Smooth muscle cell (in vitro differentiated cells): ENCODE measurements around the gene KLHDC4. TPM values are rescaled to one million over a fixed set of nuclear protein-coding genes. Genes with fewer than 3 reads are reported as not detected.

Source experiments
- DNase-seq: peaks from one replicate; lab custom pipeline; 2025; ENCODE audit not compliant: unreplicated experiment; lab: John Stamatoyannopoulos, UW
- H2AFZ ChIP-seq: fragments of 200-600 bp; sonication (generic); 2 replicates; pipeline ENCODE4 v1.6.0; 2016; ENCODE audit warnings: antibody characterized with exemption, low read depth, mild to moderate bottlenecking
- H3F3A ChIP-seq: fragments of 200-600 bp; sonication (generic); 2 replicates; pipeline ENCODE4 v1.6.0; 2017; ENCODE audit warnings: antibody characterized with exemption, low read depth
- H3K27ac ChIP-seq: fragments of 200-600 bp; sonication (generic); 2 replicates; pipeline ENCODE4 v1.5.1; 2016; ENCODE audit warnings: low read depth, mild to moderate bottlenecking
- H3K27me3 ChIP-seq: fragments of 200-600 bp; sonication (generic); 2 replicates; pipeline ENCODE4 v1.6.1; 2016; ENCODE audit warnings: low read depth, mild to moderate bottlenecking
- H3K36me3 ChIP-seq: fragments of 200-600 bp; sonication (generic); 2 replicates; pipeline ENCODE4 v1.5.1; 2016; ENCODE audit warnings: low read depth
- H3K4me1 ChIP-seq: fragments of 200-600 bp; sonication (generic); 2 replicates; pipeline ENCODE4 v1.5.1; 2016; ENCODE audit warnings: low read depth
- H3K4me2 ChIP-seq: fragments of 200-600 bp; sonication (generic); 2 replicates; pipeline ENCODE4 v1.6.0; 2016; ENCODE audit warnings: mild to moderate bottlenecking
- H3K4me3 ChIP-seq: fragments of 200-600 bp; sonication (generic); 2 replicates; pipeline ENCODE4 v1.5.1; 2016; ENCODE audit warnings: mild to moderate bottlenecking
- H3K79me2 ChIP-seq: fragments of 200-600 bp; sonication (generic); 2 replicates; pipeline ENCODE4 v1.6.0; 2016; ENCODE audit warnings: low read depth, mild to moderate bottlenecking
- H3K9ac ChIP-seq: fragments of 200-600 bp; sonication (generic); 2 replicates; pipeline ENCODE4 v1.6.0; 2016; ENCODE audit warnings: low read depth
- H3K9me3 ChIP-seq: fragments of 200-600 bp; sonication (generic); replicated peaks from 2 replicates; pipeline ENCODE4 v1.5.1; 2016; ENCODE audit warnings: low read depth
- H4K20me1 ChIP-seq: fragments of 200-600 bp; sonication (generic); 2 replicates; pipeline ENCODE4 v1.6.0; 2016; ENCODE audit warnings: low read depth
- WGBS: methylation state at CpG from one replicate; pipeline ENCODE4 v1.1.7; 2016; ENCODE audit warnings: low lambda C conversion rate; 5-methylcytosine and 5-hydroxymethylcytosine counted together
- polyA plus RNA-seq: library from polyadenylated mRNA; unstranded; fragments of >200 nt; fragmentation: Nextera tagmentation; extraction: Ambion mirVana; gene quantifications from 2 replicates; pipeline ENCODE4 v1.2.1, GENCODE V29; 2016
- total RNA-seq: library from RNA; depleted of rRNA; stranded (reverse); fragments of >200 nt; gene quantifications from 2 replicates; pipeline ENCODE4 v1.2.3, GENCODE V29; 2014
- TF ChIP-seq, protein P1 (sequence below): fragments of 200-600 bp; sonication (generic); IDR thresholded peaks from 2 replicates; pipeline ENCODE4 v1.5.1; 2017; ENCODE audit warnings: borderline replicate concordance, mild to moderate bottlenecking, antibody characterized with exemption; ENCODE audit not compliant: insufficient read depth, poor library complexity, severe bottlenecking

Gene KLHDC4
- total and polyA plus RNA-seq, 2 experiments from 2014 or later = 6.0 to 6.7 TPM

DNA sequence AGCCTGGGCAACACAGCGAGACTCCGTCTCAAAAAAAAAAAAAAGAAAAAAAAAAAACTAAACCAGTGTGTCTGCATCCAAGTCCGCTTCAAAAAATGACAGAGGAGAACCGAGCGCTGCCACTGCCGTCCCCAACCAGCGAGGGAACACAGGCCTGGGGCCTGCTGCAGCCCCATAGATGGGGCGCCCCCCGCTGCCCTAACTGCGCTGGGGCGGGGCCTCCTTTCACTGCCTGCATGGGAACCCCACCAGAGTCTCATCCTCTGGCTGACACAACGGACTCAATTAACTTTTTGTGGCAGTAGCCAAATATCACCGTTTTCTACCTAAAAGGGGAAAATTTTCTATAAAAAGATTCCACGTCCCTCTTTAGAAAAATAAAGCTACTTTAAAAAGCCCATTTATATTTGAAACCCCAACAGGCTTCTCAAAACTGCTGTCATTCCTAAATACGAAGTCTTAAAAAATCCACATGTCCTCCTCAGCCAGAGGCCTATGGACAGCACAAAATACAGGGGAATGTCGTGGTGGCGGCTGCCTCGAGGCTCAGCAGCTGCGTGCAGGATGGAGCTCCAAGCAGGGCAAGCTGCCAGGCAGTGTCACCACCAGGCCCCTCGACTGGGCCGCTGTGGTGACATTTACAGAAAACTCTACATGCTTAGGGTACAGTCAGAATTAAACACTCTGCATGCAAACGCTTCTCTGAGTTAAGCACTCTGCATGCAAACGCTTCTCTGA is 30.3 kb downstream of the KLHDC4 start:
- Histone ChIP-seq H3K27me3 (no peaks in the 10 kb centered on the region), H3K4me1 (no peaks in the 10 kb centered on the region), H3K9ac (no peak overlapping the region), H4K20me1 (peaks cover 23% of the 10 kb centered on the region), H3K79me2 (no peaks in the 10 kb centered on the region), H3K36me3 (no peaks in the 10 kb centered on the region), H3K4me2 (no peak overlapping the region), H3K4me3 (no peak overlapping the region), H3F3A (no peaks in the 10 kb centered on the region), H3K27ac (no peak overlapping the region), H3K9me3 (no peaks in the 10 kb centered on the region), H2AFZ (no peak overlapping the region)
- 92% methylated on average over 21 of the region's 23 CpGs for WGBS
- TF ChIP-seq, protein P1, sequence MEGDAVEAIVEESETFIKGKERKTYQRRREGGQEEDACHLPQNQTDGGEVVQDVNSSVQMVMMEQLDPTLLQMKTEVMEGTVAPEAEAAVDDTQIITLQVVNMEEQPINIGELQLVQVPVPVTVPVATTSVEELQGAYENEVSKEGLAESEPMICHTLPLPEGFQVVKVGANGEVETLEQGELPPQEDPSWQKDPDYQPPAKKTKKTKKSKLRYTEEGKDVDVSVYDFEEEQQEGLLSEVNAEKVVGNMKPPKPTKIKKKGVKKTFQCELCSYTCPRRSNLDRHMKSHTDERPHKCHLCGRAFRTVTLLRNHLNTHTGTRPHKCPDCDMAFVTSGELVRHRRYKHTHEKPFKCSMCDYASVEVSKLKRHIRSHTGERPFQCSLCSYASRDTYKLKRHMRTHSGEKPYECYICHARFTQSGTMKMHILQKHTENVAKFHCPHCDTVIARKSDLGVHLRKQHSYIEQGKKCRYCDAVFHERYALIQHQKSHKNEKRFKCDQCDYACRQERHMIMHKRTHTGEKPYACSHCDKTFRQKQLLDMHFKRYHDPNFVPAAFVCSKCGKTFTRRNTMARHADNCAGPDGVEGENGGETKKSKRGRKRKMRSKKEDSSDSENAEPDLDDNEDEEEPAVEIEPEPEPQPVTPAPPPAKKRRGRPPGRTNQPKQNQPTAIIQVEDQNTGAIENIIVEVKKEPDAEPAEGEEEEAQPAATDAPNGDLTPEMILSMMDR = no peak
- no peak for DNase-seq

DNA sequence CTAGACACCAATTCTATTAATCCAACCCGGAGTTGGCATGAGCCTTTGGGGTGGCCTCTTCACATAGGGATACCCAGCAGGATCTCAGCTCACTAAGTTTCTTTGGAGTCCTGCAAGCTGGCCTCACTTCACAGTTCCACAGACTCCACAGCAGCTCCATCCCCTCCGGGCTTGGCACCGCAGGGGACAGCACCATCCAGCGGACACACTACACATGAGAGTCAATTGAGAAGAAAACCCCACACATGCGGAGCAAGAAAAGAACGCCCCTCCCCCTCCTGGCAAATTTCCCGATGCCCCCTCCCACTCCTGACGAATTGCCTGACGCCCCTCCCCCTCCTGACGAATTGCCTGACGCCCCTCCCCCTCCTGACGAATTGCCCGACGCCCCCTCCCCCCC is 31.1 kb downstream of the KLHDC4 start:
- Histone ChIP-seq H3K9me3 (no peaks in the 10 kb centered on the region), H3K79me2 (no peaks in the 10 kb centered on the region), H2AFZ (no peak overlapping the region), H3K4me1 (no peaks in the 10 kb centered on the region), H3K36me3 (no peaks in the 10 kb centered on the region), H3K4me2 (no peak overlapping the region), H3K9ac (no peak overlapping the region), H4K20me1 (peaks cover 23% of the 10 kb centered on the region), H3K4me3 (no peak overlapping the region), H3K27me3 (no peaks in the 10 kb centered on the region), H3K27ac (no peak overlapping the region), H3F3A (no peaks in the 10 kb centered on the region)
- TF ChIP-seq, protein P1 = no peak
- WGBS = 81% methylated on average over 7 of the region's 14 CpGs
- no peak for DNase-seq

DNA sequence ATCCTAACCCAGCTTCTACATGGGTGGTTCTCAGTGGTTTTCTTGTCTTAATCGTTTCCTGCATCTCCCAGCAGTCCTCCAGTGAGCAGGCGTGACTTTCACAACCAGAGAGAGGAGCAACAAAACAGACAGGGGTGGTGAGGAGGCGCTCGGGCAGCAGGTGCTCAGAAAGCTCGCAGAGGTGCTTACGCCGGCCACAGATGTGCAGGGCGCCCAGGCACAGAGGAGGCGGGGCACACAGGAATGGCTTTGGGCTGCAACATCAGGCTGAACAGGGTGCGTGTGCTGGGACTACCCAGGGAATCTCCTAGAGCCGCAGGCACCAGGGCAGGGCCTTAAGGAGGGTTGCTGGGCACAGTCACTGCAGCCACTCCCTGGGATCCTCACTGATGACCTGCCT is 32.6 kb downstream of the KLHDC4 start:
- no peak overlapping the region for H3K4me3 ChIP-seq
- no peaks in the 10 kb centered on the region for H3K4me1 ChIP-seq
- H2AFZ ChIP-seq = no peak overlapping the region
- H3K27ac ChIP-seq = no peak overlapping the region
- H3K79me2 ChIP-seq = no peaks in the 10 kb centered on the region
- TF ChIP-seq, protein P1 = no peak
- no peak overlapping the region for H3K4me2 ChIP-seq
- 94% methylated on average over 11 of the region's 11 CpGs for WGBS
- no peaks in the 10 kb centered on the region for H3K27me3 ChIP-seq
- H3K9me3 ChIP-seq = no peaks in the 10 kb centered on the region
- H3F3A ChIP-seq = no peaks in the 10 kb centered on the region
- no peak overlapping the region for H3K9ac ChIP-seq
- DNase-seq = no peak
- H4K20me1 ChIP-seq = peaks cover 23% of the 10 kb centered on the region
- H3K36me3 ChIP-seq = no peaks in the 10 kb centered on the region

DNA sequence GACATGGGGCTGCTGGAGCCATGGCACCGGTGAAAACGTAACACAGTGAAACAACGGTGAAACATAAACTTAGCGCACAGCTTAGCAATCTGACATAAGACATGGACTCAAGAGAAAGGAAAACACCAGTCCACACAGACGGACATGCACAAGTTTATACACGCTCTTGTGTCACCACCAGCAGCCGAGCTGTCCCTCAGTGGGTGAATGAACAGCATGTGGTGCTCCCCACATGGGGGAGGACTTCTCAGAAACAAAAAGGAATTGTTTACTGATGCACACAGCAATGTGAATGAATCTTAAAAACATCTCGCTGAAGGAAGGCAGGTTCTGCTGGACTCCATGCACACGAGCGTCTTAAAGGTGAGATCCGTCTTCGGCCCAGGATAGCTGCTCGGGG is 34.2 kb downstream of the KLHDC4 start:
- H3K4me3 ChIP-seq = no peak overlapping the region
- no peak overlapping the region for H2AFZ ChIP-seq
- H3K9me3 ChIP-seq = no peaks in the 10 kb centered on the region
- H3K4me2 ChIP-seq = no peak overlapping the region
- H3K4me1 ChIP-seq = no peaks in the 10 kb centered on the region
- H3K79me2 ChIP-seq = no peaks in the 10 kb centered on the region
- H3K27ac ChIP-seq = no peak overlapping the region
- no peaks in the 10 kb centered on the region for H3K27me3 ChIP-seq
- DNase-seq = no peak
- WGBS = 96% methylated on average over 13 of the region's 13 CpGs
- peaks cover 3% of the 10 kb centered on the region for H3K36me3 ChIP-seq
- no peaks in the 10 kb centered on the region for H3F3A ChIP-seq
- peaks cover 23% of the 10 kb centered on the region for H4K20me1 ChIP-seq
- no peak overlapping the region for H3K9ac ChIP-seq
- TF ChIP-seq, protein P1 = no peak
